A673 (cell line): ENCODE data around the gene CMIP. TPM values are rescaled to one million over a fixed set of nuclear protein-coding genes. Genes with fewer than 3 reads are reported as not detected.

ENCODE experiments used
- BruUV-seq: library from RNA; stranded (reverse); fragments of 400-500 nt; replicated peaks from 2 replicates; lab custom pipeline; 2021; lab: Mats Ljungman, UMichigan
- CTCF ChIA-PET: fragments of 300-600 bp; sonication (Branson Sonifier 250); formaldehyde crosslinking; loops from one replicate; lab custom pipeline; 2022; ENCODE audit warnings: antibody characterized with exemption; lab: Charles Lee
- POLR2A ChIA-PET: fragments of 300-600 bp; sonication (Branson Sonifier 250); formaldehyde crosslinking; loops from one replicate; lab custom pipeline; 2022; ENCODE audit warnings: antibody characterized with exemption; ENCODE audit not compliant: low non-redundant PET; lab: Charles Lee
- DNase-seq: peaks from one replicate; pipeline ENCODE4 v3.0.0-alpha.2; 2015; ENCODE audit warnings: low spot score
- H3K27ac ChIP-seq: fragments of 200-600 bp; sonication (generic); 2 replicates; pipeline ENCODE4 v1.5.1; 2016; ENCODE audit warnings: mixed run types, low read depth, mild to moderate bottlenecking, mixed read lengths, antibody characterized with exemption, low read length; ENCODE audit not compliant: poor library complexity, severe bottlenecking
- H3K27me3 ChIP-seq: fragments of 200-600 bp; sonication (generic); replicated peaks from 2 replicates; pipeline ENCODE4 v1.6.1; 2017; ENCODE audit warnings: mixed run types, low read depth, mild to moderate bottlenecking, mixed read lengths, antibody characterized with exemption, low read length; ENCODE audit not compliant: insufficient read depth, poor library complexity
- H3K36me3 ChIP-seq: fragments of 200-600 bp; sonication (generic); 2 replicates; pipeline ENCODE4 v1.6.1; 2016; ENCODE audit warnings: mixed run types, mild to moderate bottlenecking, mixed read lengths, antibody characterized with exemption, low read length; ENCODE audit not compliant: insufficient read depth, poor library complexity, severe bottlenecking
- H3K4me1 ChIP-seq: fragments of 200-600 bp; sonication (generic); 2 replicates; pipeline ENCODE4 v1.6.1; 2017; ENCODE audit warnings: mixed run types, mild to moderate bottlenecking, mixed read lengths, antibody characterized with exemption, low read length; ENCODE audit not compliant: insufficient read depth, poor library complexity, severe bottlenecking
- H3K4me3 ChIP-seq: fragments of 200-600 bp; sonication (generic); 2 replicates; pipeline ENCODE4 v1.5.1; 2016; ENCODE audit warnings: low read depth, mixed run types, mild to moderate bottlenecking, mixed read lengths, low read length; ENCODE audit not compliant: poor library complexity, severe bottlenecking
- H3K9me3 ChIP-seq: fragments of 200-600 bp; sonication (generic); 2 replicates; pipeline ENCODE4 v1.6.1; 2016; ENCODE audit warnings: mixed run types, low read depth, mild to moderate bottlenecking, mixed read lengths, antibody characterized with exemption, low read length; ENCODE audit not compliant: poor library complexity, severe bottlenecking
- EZH2 ChIP-seq: fragments of 200-600 bp; sonication (generic); IDR thresholded peaks from 2 replicates; pipeline ENCODE4 v1.6.1; 2017; ENCODE audit warnings: borderline replicate concordance, low read depth, mild to moderate bottlenecking, mixed read lengths, antibody characterized with exemption, low read length; ENCODE audit not compliant: poor library complexity, severe bottlenecking
- intact Hi-C: fragments of 100-400 bp; cut with micrococcal nuclease; formaldehyde crosslinking; loops from one replicate; pipeline ENCODE4 v1.10.0; 2022; ENCODE audit not compliant: unreplicated experiment
- total RNA-seq: library from RNA; stranded (reverse); gene quantifications from 2 replicates; pipeline ENCODE4 v1.2.3, GENCODE V29; 2021
- TF ChIP-seq, protein P1 (sequence below): fragments of 300-800, 200-600 bp; sonication (generic); conservative IDR thresholded peaks from 2 replicates; pipeline ENCODE4 v1.5.1; 2017; ENCODE audit warnings: low read depth, mild to moderate bottlenecking, antibody characterized with exemption, low read length, moderate library complexity, mixed read lengths

Gene CMIP
- total RNA-seq, 1 experiment from 2014 or later: 25.5 TPM

DNA sequence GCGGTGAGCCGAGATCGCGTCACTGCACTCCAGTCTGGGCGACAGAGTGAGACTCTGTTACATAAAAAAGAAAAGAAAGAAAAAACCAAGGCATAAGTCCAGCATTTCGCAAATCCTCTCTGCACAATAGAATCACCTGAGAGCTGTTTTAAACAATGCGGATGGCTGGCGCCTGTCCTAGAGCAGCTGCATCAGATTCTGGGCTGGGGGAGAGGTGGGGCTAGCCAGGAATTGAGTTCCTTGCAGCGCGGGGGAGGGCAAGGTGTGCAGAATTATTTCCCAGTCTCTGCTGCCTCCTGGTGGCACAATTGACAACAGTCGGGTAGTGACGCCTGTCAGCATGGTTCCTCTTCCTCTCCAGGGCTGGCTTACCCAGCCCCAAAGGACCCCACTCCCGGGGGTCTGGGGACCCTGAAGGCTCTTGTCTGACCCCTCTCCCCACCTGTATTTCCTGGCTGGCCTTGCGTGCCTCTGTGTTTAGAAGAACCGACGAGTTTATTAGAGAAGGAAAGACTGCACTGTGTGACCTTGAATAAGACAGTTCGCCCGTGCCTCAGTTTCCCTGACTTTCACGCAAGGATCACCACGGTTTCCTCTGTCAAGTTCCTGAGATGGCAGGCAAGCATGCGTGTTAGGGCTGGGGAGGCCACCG is 293.4 kb downstream of the CMIP start:
- POLR2A ChIA-PET: no interaction called here
- TF ChIP-seq EZH2: no peak
- TF ChIP-seq, protein P1, sequence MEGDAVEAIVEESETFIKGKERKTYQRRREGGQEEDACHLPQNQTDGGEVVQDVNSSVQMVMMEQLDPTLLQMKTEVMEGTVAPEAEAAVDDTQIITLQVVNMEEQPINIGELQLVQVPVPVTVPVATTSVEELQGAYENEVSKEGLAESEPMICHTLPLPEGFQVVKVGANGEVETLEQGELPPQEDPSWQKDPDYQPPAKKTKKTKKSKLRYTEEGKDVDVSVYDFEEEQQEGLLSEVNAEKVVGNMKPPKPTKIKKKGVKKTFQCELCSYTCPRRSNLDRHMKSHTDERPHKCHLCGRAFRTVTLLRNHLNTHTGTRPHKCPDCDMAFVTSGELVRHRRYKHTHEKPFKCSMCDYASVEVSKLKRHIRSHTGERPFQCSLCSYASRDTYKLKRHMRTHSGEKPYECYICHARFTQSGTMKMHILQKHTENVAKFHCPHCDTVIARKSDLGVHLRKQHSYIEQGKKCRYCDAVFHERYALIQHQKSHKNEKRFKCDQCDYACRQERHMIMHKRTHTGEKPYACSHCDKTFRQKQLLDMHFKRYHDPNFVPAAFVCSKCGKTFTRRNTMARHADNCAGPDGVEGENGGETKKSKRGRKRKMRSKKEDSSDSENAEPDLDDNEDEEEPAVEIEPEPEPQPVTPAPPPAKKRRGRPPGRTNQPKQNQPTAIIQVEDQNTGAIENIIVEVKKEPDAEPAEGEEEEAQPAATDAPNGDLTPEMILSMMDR: peak; percentile 90
- Histone ChIP-seq H3K27ac (no peak overlapping the region), H3K4me3 (no peak overlapping the region), H3K4me1 (no peaks in the 10 kb centered on the region), H3K36me3 (no peaks in the 10 kb centered on the region), H3K9me3 (no peaks in the 10 kb centered on the region), H3K27me3 (no peaks in the 10 kb centered on the region)
- CTCF ChIA-PET: no interaction called here
- DNase-seq: peak; percentile 79
- intact Hi-C loops: loop anchor here (2.0 to 10.0 kb wide), 4 partner anchors 336 to 733 kb away; partner anchors contain the start of genes ATMIN, CENPN and CMC2
- BruUV-seq: no TSS peak

DNA sequence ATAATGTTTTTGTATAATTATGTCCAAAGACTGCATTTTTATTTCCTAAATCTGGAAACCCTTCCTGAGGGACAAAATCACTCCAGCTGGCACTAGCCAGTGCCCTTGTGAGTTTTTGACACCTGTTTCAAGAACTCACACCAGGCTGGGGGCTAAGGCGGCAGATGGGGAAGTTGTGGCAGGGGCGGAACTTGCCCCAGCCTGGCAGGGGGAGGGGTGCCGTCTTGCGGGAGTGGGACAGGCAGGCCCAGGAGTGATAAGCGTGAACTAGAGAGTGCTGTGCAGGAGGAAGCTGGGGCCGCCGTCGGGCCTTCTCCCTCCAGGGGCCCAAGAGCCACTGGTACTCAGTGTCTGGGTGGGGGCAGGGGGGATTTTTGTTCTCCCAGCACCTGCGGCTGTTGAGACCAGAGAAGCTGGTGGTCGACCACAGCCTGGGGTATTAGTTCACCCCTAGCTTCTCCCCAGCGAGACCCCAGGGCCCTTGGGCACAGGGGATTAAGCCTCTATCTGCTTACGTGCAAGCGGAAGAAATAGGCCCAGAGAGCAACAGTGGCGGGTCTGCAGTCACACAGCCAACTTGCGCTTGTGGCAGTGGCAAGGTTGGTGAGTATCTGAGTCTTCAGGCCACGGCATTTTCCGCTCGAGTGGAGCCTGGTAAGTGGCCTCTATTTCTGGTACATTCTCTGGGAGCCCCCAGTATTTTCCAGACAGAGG is 294.3 kb downstream of the CMIP start:
- no peak for TF ChIP-seq EZH2
- TF ChIP-seq, protein P1: no peak
- H3K27me3 ChIP-seq: no peaks in the 10 kb centered on the region
- CTCF ChIA-PET: no interaction called here
- intact Hi-C loops: loop anchor here (2.0 to 10.0 kb wide), 4 partner anchors 337 to 734 kb away; partner anchors contain the start of genes ATMIN, CENPN and CMC2
- H3K4me1 ChIP-seq: no peaks in the 10 kb centered on the region
- POLR2A ChIA-PET: no interaction called here
- H3K9me3 ChIP-seq: no peaks in the 10 kb centered on the region
- DNase-seq: no peak
- H3K36me3 ChIP-seq: no peaks in the 10 kb centered on the region
- no peak overlapping the region for H3K27ac ChIP-seq
- no peak overlapping the region for H3K4me3 ChIP-seq
- BruUV-seq: no TSS peak

DNA sequence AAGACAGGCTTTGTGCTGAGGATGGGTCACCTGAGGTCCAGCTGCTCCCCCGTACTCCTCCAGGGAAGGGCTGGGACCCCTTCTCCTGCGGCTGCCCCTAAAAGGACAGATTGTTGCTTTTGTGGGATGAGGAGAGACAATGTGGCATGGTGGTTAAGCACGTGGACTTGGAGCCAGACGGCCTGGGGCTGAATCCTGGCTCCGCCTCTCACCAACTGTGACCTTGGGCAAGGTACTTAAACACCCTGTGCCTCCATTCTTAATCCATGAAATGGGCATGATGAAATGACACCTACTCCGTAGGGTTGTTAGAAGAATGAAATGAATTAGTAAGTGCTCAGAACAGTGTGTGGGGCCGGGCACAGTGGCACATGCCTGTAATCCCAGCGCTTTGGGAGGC is 294.9 kb downstream of the CMIP start:
- H3K27me3 ChIP-seq: no peaks in the 10 kb centered on the region
- ChIA-PET POLR2A (no interaction called here), CTCF (no interaction called here)
- no peak for TF ChIP-seq EZH2
- TF ChIP-seq, protein P1: no peak
- intact Hi-C loops: loop anchor here (2.0 to 10.0 kb wide), 4 partner anchors 337 to 735 kb away; partner anchors contain the start of genes ATMIN, CENPN and CMC2
- no peaks in the 10 kb centered on the region for H3K4me1 ChIP-seq
- no peaks in the 10 kb centered on the region for H3K9me3 ChIP-seq
- H3K36me3 ChIP-seq: no peaks in the 10 kb centered on the region
- H3K27ac ChIP-seq: no peak overlapping the region
- H3K4me3 ChIP-seq: no peak overlapping the region
- no peak for DNase-seq
- BruUV-seq: no TSS peak
